ENCODE measurements around the gene ADPRS.
A peak's percentile ranks its signal among the peaks of the same experiment; 100 is the strongest.

ADPRS gene

DNA sequence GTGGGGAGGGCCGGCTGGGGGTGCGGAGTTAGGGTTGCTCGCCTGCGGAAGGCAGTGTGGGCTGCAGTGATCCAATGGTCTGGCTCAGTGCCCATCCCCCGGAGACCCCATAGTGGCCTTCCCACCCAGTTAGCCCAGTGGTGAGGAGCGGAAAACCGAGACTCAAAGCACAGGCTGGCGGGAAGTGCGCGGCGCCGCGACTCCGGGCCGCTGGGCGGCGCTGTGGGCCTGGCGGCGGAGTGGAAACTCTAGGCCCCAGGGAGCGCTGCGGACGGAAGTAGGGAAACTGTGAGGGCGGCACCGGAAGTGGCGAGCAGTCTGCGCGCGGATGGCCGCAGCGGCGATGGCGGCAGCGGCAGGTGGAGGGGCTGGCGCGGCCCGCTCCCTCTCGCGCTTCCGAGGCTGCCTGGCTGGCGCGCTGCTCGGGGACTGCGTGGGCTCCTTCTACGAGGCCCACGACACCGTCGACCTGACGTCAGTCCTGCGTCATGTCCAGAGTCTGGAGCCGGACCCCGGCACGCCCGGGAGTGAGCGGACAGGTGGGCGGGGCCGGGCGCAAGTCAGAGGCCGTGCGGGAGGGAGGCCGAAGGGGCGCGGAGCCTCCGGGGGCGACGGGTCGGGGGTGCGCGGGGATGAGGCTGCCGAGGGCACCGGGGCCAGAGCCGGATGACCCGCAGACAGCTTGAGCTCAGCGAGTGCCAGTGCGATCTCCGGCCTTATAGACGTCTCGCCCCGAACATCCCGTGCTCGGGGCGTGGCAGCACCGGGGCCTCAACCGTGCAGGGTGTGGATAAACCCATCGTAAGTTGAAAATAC is at the start of gene ADPRS:
TSS of gene ADPRS (plus strand) at position 316 of the 816 bp plus-strand sequence. CDS start at position 329, 13 bp downstream.
- peak; percentile 92 for DNase-seq

DNA sequence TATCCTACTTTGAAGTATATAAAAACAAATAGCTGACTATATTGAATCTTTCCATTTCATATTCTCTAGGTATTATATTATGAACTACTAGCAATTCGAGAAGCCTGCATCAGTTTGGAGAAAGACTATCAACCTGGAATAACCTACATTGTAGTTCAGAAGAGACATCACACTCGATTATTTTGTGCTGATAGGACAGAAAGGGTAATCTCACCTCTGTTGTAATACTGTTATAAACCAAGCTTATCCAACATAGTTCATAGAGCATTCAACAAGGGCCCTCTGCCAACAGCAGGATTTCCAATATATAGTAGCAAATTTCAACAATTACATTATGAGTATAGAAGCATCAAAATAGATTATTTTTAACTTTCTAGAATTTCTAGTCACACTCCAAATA is 48.5 kb upstream of the ADPRS start:
- no peak for DNase-seq

DNA sequence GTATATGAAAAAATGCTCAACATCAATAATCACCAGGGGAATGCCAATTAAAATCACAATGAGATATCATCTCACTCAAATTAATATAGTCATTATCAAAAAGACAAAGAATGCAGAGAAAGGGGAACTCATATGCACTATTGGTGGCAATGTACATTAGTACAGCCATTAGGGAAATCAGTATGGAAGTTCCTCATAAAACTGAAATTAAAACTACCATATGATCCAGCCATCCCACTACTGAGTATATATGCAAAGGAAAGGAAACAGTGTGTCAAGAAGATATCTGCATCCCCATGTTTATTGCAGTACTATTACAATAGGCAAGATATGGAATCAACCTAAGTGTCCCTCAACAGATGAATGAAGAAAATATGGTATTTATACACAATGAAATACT is 36.9 kb upstream of the ADPRS start:
- no peak for DNase-seq

GRCh38 chr1:36053978-36054377 is 34.7 kb upstream of the ADPRS start:
- no peak for DNase-seq

GRCh38 chr1:36055706-36056105 is 33.0 kb upstream of the ADPRS start:
- no peak for DNase-seq

DNA sequence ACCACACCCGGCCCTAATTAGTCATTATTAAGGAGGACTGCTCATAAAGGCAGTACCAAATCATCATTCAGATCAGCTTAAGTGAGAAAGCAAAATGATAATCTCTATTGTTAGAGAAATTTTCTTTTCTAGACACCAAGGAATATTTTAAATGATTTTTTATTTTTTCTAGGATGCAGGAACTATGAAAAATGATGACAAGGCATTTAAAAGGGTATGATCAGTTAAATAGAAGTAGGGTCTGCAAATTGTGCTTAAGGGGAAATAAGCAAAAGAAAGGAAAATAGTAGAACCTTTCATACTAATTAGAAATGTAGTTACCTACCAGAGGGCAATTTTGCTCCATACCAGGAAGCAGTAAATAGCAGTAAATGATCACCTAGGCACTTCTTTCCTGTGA is 26.4 kb upstream of the ADPRS start:
- no peak for DNase-seq

DNA sequence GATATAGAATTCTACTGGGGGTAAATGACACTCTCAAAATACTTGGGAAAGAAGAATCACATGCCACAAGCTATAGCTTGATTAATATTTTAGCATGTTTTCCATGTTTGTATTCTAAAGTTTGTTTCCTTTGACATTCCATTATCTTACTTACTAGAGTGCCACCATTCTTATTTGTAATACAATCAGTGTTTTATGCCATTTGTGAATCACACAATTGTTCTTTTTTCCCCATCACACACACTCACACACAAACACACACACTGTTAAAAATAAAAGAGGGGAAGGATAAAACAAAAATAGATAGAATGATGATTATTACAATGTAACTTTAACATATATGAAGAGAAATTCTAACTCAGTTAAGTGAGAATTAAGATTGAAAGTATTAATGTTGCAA is 20.8 kb upstream of the ADPRS start:
- no peak for DNase-seq

DNA sequence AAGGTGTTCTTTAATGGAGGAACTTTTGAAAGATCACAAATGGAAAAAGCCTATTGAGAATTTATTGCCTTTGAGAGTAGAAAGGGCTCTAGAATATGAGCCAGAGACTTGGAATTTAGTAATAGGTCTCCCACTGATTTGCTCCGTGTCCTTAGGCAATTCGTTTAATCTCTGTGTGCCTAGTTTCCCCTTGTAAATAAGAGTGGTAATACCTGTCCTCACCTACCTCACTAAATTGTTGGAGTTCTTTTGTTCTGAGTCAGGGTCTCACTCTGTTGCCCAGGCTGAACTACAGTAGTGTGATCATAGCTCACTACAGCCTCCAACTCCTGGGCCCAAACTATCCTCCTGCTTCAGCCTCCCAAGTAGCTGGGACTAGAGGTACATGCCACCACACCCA is 19.8 kb upstream of the ADPRS start:
- DNase-seq: no peak

- DNase-seq: no peak
Observed at GRCh38 chr1:36070349-36070748, 18.3 kb upstream of the ADPRS start.

DNA sequence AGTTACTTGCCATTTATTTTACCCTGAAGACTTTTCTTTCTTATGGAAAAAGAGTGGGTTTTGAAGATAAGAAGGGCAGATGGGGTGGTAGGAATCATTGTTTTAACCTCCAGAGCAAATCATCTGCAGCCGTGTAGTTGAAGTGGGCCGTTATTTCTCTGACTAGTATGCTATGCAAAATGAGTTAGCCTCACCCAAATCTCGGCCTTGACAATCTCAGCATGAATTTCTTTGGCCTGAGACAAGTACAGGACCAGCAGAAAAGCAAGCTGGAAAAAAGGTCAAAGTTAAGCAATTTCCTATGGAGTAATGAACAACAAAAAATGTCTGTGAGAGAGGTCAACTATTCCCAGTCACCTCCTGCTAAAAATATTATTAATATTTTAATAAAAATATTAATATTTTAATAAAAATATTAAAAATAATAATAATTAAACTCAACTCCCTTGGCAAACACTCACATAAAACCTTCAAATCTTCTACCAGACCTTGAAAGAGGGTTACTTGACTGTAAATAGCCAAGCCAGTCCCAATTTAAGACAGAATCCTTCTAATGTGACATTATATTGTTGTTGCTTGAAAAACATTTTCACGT is 11.6 kb upstream of the ADPRS start:
- DNase-seq: no peak

DNA sequence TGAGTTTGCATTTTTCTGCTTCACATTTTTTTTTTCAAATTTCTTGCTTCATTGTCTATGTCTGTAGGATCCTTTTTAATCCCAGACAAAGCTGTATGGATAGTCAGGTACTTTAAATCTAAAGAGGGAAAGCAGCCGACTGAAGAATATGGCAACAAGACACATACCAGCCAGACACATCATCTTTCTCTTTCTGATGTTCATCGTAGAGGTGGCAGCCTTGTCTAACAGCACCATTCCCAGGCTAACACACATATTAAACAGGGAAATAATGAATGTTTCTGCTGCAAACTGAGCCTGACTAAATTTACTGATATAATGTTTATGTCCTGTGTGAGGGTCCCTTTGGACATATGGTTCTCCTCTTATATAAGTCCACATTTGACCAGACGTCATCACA is 8.5 kb upstream of the ADPRS start:
- DNase-seq: no peak

GRCh38 chr1:36080801-36081200 is 7.9 kb upstream of the ADPRS start:
- DNase-seq: no peak

GRCh38 chr1:36081926-36082485 is 6.7 kb upstream of the ADPRS start:
- no peak for DNase-seq

DNA sequence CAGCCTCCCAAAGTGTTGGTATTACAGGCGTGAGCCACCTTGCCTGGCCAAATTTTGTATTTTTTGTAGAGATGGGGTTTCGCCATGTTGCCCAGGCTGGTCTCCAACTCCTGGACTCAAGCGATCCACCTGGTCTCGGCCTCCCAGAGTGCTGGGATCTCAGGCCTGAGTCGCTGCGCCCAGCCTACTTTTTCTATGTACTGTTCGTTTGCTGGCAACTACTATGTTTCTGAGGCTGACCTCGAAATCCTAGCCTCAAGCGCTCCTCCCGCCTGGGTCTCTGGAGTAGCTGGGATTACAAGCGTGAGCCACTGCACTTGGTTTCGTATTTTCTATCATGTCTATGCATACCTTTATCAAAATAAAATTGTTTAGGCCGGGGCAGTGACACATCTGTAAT is 5.5 kb upstream of the ADPRS start:
- no peak for DNase-seq

DNA sequence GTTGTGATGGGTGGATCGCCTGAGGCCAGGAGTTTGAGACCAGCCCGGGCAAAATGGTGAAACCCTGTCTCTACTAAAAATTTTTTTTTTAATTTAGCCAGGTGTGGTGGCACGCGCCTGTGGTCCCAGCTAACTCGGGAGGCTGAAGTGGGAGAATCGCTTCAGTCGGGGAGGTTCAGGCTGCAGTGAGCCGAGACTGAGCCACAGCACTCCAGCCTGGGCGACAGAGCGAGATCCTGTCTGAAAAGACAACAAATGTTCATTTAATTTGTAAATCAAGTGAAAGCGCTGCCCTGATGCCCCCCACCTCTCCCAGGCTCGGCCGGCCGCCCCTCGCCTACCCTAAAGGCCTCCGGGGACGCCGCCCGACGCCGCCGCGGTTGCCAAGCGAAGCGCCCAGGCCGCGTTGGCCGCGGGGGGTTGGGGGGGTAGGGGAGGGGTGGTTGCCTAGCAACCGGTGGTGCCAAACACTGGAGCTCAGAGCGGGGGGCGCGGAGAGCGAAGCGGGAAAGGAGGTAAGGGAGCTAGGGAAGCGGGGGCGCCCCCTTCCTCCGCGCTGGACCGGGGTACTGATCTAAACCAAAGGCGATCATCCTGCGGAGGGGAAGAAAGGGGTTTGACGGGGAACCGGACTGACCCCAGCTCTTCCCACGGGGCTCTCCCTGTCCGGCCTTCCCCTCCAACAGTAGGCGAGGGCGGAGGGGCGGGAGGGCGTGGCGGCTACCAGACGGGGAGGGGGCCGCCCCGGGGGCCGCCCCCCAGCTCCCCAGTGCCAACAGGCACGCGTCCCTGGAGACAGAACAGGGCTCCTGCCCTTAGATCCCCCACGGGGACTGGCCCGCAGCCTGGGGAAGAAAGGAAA is 4.8 kb upstream of the ADPRS start, which contains the start of gene TEKT2:
TSS of gene TEKT2 (plus strand) at position 460 of the 862 bp plus-strand sequence. CDS start 828 bp downstream, outside the sequence.
- no peak for DNase-seq

DNA sequence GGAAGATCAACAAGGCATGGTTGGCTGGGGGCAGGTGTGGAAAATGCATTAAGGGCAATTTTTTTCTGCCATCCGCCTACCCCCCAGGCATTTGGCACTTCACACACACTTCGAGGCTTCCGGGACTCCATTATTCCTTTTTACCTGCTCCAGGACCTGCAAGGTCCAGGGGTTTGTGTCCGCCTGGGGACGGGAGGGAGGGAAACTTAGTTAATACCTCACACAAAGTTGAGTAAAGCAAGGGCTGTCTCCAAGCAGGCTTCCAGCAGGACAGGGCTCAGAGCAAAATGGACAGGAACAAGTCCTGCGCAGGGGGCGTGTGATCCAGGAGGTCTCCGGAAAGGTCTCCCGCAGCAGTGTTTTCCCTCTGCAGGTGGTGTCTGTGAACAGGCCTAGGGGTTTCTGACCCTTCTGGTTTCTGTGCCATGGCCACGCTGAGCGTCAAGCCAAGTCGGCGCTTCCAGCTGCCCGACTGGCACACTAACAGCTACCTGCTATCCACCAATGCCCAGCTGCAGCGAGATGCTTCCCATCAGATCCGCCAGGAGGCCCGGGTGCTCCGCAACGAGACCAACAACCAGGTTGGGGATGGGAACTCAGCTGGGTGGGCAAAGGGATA is 4.1 kb upstream of the ADPRS start:
- no peak for DNase-seq

- DNase-seq: no peak
Observed at GRCh38 chr1:36085126-36085525, 3.6 kb upstream of the ADPRS start.

GRCh38 chr1:36085686-36086526 is 2.8 kb upstream of the ADPRS start:
- no peak for DNase-seq

DNA sequence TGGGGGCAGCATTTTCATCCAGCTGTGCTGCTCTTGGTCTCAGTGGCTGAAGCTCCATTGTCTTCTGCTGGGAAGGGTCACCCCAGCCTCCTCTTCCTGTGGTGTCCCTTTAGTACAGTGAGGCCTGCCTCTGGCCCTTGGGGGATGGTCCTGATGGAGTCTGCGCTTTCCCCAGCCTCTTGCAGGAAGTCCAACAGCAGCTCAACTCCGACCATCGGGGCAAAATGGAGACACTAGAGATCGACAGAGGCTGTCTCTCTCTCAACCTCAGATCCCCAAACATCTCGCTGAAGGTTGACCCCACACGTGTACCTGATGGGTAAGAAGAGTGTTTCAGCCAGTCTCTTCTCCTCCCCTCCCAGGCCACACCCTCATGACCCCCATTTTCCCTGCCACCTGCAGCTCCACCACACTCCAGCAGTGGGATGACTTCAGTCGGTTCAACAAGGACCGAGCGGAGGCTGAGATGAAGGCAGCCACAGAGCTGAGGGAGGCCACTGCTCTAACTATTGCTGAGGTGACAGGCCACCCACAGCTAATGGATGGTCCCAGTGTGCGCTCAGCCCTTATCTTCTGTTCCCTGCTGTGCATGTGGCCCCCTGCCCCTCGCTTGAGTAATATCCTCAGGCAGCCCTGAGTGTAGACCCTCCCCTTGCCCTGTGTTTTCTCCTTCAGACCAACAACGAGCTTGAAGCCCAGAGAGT is 2.0 kb upstream of the ADPRS start:
- DNase-seq: no peak

DNA sequence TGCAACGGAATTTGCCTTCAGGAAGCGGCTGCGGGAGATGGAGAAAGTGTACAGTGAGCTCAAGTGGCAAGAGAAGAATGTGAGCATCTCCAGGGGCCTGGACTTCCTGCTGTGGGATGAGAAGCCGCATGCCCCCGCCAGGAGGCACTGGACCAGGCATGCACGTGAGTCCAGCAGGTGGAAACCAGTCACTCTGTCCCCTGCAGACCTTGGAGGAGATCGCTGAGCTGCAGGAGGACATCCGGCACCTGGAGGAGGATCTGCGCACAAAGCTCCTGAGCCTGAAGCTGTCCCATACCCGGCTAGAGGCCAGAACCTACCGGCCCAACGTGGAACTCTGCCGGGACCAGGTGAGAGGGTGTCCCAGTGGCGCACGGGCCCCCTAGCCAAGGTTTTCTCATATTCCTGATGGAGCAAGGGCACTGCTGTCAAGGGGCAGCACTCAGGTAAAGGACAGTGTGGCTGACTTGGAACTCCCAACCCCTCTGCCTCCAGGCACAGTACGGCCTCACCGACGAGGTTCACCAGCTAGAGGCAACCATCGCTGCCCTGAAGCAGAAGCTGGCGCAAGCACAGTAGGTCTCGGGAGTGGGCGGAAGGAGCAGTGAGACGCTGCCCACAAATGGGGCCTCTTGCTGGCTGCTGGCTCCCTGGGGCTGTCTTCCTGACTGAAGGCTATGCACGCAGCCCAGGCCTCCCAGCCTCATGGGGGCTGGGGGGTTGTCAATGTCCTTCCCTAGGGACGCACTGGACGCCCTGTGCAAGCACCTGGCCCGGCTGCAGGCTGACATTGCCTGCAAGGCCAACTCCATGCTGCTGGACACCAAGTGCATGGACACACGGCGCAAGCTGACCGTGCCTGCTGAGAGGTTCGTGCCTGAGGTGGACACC is 1.2 kb upstream of the ADPRS start:
- DNase-seq: no peak

Data from activated naive CD4-positive, alpha-beta T cell treated with Interleukin-2 at 50 U/mL for 16 hours (primary cell).